NCI-H69 (cell line): ENCODE results near the gene SIGLECL1.

Experiments used
- DNase-seq: peaks from one replicate; lab custom pipeline; 2025; lab: John Stamatoyannopoulos, UW

The SIGLECL1 gene

GRCh38 chr19:51253088-51253806 lies 2.4 kb downstream of the SIGLECL1 start:
- DNase-seq: no peak

- no peak for DNase-seq
Measured at GRCh38 chr19:51256155-51256625, 5.3 kb downstream of the SIGLECL1 start.

GRCh38 chr19:51257471-51257870 lies 6.6 kb downstream of the SIGLECL1 start:
- no peak for DNase-seq

- DNase-seq: no peak
Measured at GRCh38 chr19:51258165-51259160, 7.6 kb downstream of the SIGLECL1 start.

- peak; percentile 8 for DNase-seq
Measured at GRCh38 chr19:51259348-51260245, 8.7 kb downstream of the SIGLECL1 start.

- no peak for DNase-seq
Measured at GRCh38 chr19:51263808-51264207, 12.9 kb downstream of the SIGLECL1 start.

- peak; percentile 8 for DNase-seq
Measured at GRCh38 chr19:51271067-51271466, 20.2 kb downstream of the SIGLECL1 start.

GRCh38 chr19:51272183-51272810 lies 21.4 kb downstream of the SIGLECL1 start:
- DNase-seq: no peak

- no peak for DNase-seq
Measured at GRCh38 chr19:51274049-51274770, 23.3 kb downstream of the SIGLECL1 start.

- DNase-seq: no peak
Measured at GRCh38 chr19:51277112-51277511, 26.2 kb downstream of the SIGLECL1 start.

GRCh38 chr19:51282335-51282734 lies 31.5 kb downstream of the SIGLECL1 start:
- DNase-seq: no peak

GRCh38 chr19:51285682-51286081 lies 34.8 kb downstream of the SIGLECL1 start:
- no peak for DNase-seq

- DNase-seq: no peak
Measured at GRCh38 chr19:51289635-51290034, 38.8 kb downstream of the SIGLECL1 start.

GRCh38 chr19:51292971-51293370 lies 42.1 kb downstream of the SIGLECL1 start:
- no peak for DNase-seq

GRCh38 chr19:51293571-51294210 lies 42.8 kb downstream of the SIGLECL1 start:
- DNase-seq: no peak

GRCh38 chr19:51294211-51294976 lies 43.5 kb downstream of the SIGLECL1 start:
- no peak for DNase-seq

GRCh38 chr19:51294977-51295375 lies 44.1 kb downstream of the SIGLECL1 start:
- no peak for DNase-seq

GRCh38 chr19:51295382-51296126 lies 44.7 kb downstream of the SIGLECL1 start:
- DNase-seq: no peak
